HepG2 (cell line): Measurements from ENCODE around the gene MICAL3.

Experiments
- ZNF7 ChIP-seq: IDR thresholded peaks from 2 replicates; pipeline ENCODE4 v1.6.1; 2016; ENCODE audit warnings: missing biosample characterization, missing genetic modification reagents
- TF ChIP-seq, protein P1 (sequence below): sonication (generic); formaldehyde crosslinking; IDR thresholded peaks from 2 replicates; pipeline ENCODE4 v1.5.0; 2020; ENCODE audit warnings: mild to moderate bottlenecking, missing genetic modification reagents, moderate library complexity

DNA sequence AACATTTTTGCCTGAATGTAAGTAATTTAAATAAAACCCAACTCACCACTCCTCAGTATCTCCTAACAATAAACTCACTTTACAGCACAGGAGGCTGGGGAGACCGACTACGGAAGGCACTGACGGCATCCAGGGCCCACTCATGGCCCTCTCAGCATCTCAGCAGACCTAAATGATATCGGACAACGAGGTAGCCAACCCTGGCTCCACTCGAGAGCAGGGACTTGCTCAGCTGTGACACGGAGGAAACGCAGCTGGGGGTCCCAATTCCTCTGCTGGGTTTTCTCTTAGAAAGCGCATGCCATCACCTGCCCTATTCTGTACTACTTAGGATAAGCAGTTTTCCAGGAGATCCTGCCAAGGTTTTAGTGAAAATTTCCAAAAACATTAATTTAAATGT lies 141.0 kb downstream of the MICAL3 start:
- TF ChIP-seq ZNF7 (CRISPR knock-in tag) = no peak
- TF ChIP-seq, protein P1, sequence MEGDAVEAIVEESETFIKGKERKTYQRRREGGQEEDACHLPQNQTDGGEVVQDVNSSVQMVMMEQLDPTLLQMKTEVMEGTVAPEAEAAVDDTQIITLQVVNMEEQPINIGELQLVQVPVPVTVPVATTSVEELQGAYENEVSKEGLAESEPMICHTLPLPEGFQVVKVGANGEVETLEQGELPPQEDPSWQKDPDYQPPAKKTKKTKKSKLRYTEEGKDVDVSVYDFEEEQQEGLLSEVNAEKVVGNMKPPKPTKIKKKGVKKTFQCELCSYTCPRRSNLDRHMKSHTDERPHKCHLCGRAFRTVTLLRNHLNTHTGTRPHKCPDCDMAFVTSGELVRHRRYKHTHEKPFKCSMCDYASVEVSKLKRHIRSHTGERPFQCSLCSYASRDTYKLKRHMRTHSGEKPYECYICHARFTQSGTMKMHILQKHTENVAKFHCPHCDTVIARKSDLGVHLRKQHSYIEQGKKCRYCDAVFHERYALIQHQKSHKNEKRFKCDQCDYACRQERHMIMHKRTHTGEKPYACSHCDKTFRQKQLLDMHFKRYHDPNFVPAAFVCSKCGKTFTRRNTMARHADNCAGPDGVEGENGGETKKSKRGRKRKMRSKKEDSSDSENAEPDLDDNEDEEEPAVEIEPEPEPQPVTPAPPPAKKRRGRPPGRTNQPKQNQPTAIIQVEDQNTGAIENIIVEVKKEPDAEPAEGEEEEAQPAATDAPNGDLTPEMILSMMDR = no peak
